ENCODE measurements around the gene GPR35.
"Not testable (repeated sequence)": the region's sequence is repeated elsewhere in the genome, so short reads cannot be mapped to it uniquely, and the experiment has no call there.

GPR35 gene

DNA sequence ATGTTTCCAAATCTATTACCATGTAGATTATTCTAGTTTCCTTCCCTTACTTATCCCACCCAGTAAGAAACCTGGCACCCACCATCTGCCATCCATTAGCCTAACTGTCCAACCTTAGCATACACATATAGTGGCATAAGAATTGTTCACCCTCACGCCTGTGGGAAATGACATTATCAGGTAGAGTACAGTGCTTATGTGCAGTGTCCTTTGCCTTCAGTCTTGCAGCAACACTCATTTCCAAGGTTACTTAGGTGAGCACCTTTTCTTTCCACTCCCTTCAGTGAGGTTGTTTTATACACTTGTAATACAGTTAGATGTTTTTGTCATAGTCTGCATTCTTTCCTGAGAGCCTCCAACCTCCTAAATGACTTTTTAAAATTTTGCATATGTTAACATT is 39.3 kb downstream of the GPR35 start:
- FAIRE-seq = no peak

DNA sequence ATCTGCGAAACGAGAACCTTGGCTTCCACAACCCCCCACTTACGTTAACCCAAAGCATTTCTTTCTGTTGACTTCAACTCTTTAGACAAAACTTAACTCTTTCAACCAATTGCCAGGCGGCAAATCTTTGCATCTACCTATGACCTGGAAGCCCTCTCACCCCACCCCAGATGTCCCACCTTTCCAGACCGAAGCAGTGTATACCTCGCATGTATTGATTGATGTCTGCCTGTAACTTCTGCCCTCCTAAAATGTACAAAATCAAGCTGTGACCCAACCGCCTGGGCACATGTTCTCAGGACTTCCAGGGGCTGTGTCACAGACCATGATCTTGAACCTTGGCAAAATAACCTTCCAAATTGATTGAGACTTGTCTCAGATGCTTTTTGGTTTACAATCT is 45.1 kb downstream of the GPR35 start:
- FAIRE-seq = no peak

DNA sequence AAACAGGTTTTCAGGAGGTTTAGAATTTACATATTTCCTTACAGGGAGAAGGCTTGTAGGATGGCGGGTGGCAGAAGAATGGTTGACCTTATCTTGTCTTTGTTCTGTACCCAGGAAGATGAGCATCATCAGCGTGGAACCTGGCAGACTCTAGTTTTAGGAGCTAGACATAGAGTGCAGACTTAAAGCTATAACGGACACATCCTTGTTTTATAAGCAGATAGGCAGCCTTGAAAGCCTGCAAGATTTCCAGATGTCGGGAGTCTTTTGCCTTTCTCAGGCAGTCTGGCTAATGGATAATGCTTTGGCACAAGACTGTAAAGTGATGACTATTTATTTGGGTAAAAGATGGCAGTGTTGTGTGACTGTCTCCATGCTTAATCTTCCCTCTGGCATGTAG is 45.7 kb downstream of the GPR35 start:
- no peak for FAIRE-seq

DNA sequence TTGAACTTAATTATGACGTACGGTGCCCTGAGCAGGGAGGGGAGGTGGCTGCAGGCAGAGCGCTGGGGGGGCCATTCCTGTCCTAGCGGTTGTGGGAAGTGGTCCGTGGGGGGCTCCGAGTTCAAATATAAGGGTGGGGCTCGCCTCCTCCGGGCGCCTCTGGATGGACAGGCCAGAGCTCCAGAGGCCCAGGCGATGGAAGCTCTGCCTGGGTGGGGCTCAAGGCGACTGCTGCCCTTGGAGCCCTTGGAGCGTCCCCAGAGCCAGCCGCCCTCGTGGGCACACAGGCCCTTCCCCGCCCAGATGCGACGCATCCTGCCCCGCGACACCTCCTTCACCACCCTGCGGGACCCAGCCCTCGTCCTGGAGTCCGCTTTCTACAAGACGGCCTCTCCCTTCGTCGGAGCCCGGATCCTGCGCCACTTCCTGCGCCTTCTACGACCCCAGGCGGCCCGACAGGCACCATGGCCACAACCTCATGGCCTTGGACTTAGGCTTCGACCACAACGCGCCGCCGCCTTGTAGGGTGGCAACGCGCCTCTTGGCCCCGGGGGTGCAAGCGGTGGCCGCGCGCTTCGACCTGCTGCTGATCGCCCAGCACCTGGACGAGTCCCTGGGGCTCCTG is 46.9 kb downstream of the GPR35 start:
- FAIRE-seq = no peak

DNA sequence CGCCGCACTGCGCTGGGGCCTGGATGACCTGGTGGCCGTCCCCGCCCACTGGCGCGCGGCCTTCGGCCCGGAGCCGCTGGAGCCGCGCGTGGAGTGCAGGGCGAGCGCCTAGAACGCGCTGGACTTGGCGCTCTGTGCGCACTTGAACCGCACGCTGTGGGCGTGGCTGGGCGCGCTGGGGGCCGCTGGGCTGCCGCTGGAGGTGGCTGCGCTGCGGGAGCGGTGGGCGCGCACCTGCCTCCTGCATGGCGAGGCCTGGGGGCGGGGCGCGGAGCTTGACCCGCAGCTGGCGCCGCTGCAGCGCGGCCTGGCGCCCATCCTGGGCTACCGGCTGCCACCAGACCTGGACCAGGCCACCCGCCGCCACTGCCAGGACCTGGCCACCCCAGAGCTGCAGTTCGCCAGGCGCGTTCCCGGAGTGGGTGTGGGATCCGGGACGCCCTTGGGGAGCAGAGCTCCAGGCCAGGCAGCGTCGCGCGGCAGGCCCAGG is 47.5 kb downstream of the GPR35 start:
- FAIRE-seq = no peak

DNA sequence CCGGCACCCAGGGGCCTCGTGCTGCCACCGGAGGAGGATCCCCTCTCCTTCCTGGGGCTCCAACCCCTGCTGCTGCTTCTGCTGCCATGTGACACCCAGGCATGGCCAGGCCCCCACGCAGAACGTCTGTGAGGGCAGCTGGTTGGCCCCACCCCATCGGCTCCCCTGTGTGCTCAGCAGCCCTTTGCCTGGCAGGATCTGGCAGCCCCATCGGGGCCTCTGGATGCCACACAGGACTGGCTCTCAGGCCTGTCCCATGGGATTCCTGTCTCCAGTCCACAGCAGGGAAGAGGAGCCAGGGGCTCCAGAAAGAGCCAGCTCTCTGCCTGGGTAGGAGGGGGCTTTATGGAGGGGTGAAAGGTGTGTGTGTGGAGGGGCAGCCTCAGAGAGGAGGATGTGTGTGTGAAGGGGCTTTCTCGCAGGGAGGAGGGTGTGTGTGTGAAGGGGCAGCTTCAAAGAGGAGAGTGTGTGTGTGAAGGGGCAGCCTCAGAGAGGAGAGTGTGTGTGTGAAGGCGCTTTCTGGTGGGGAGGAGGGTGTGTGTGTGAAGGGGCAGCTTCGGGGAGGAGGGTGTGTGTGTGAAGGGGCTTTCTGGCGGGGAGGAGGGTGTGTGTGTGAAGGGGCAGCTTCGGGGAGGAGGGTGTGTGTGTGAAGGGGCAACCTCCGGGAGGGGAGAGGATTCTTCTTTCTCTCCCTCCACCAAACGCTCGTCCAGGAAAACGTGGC is 49.3 kb downstream of the GPR35 start:
- not testable (repeated sequence) for FAIRE-seq

DNA sequence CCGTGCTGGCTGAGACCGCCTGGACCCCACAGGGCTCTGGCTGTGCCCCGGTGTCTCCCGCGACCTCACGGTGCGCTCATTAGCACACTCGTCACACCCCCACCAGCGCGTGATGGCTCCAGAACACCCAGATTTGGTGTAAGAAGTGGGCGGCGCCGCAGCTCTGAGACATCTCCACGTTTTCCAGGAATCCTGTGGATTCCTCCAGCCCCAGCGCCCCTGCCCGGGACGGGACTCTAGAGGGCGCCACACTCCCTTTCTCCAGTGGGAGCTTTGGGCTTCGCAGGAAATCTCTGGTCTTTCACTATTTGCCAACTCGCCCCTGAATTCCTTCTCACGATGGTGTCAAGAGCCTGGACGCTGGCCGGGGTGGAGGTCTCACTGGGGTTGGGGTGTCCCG is 50.1 kb downstream of the GPR35 start:
- not testable (repeated sequence) for FAIRE-seq

DNA sequence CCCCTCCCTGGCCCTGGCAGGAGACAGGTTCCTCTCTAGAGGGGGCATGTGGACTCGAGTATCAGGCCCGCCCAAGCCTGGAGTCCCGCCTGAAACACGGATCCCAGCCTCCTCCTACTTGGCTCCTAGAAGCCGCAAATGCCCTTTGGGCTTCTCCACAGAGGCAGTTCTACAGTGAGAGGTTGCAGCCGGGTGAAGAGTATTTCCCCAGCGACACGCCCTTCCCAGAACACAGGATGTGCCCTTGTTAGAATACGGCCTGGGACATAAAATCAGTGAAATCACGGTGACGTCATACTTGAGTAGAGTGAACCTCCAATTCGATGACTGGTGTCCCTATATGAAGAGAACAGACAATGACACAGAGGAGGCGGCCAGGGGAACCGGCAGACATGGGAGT is 52.8 kb downstream of the GPR35 start:
- not testable (repeated sequence) for FAIRE-seq

DNA sequence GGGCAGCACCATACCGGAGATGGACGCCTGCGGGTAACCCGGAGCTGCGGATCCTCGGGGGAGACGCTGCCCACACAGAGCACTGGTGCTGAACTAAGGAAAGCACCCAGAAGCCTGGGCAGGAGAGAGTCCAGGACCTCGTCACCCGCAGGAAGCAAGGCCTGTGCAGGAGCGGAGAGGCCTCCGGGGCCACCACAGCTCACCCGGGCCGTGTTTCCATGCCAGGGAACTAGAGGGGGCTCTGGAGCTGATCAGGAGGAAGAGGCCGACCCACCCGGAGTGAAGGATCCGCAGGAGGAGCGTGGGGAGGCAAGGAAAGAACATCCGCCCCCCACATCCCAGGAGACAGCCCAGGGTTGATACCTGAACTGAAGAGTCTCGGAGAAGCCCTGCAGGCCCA is 53.6 kb downstream of the GPR35 start:
- FAIRE-seq = not testable (repeated sequence)

DNA sequence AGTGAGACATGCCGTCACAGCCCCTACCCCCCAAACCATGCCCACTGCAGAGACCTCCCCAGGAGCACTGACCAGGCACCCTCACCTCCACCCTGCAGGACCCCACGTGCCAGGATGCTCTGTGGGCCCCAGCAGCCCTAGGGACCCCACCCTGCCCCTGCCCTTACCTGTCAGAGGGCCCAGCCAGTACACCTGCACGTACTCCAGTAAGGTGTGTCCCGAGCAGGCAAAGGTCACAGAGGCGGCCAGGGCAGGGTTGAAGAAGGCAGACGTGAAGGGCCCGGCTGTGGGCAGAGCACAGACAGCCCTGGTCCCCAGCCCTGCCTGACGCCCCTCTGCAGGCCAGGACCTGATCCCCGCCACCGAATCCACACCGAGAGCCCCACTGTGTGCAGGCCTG is 54.9 kb downstream of the GPR35 start:
- FAIRE-seq = not testable (repeated sequence)

Data from endometrium (tissue), 2 donors.